Mesenchymal stem cell (in vitro differentiated cells and primary cell): ENCODE measurements around the gene BICC1.

Experiments
- DNase-seq: peaks from one replicate; pipeline ENCODE4 v3.0.0-alpha.2; 2013
- H2AFZ ChIP-seq: one replicate; pipeline ENCODE4 v1.6.1; 2013; ENCODE audit warnings: low read depth, mild to moderate bottlenecking, control low read depth, inconsistent platforms, low read length, moderate library complexity
- H2AK5ac ChIP-seq: 2 replicates; pipeline ENCODE4 v1.6.1; 2013; ENCODE audit warnings: low read length, moderate library complexity, mild to moderate bottlenecking, inconsistent platforms; ENCODE audit not compliant: severe bottlenecking
- H2BK120ac ChIP-seq: one replicate; pipeline ENCODE4 v1.6.1; 2013; ENCODE audit warnings: low read depth, mild to moderate bottlenecking, inconsistent platforms, low read length, moderate library complexity
- H2BK12ac ChIP-seq, 2 experiments: one replicate each; pipeline ENCODE4 v1.6.1; 2013; ENCODE audit warnings: inconsistent platforms in 2 of 2, low read length in 2 of 2, mild to moderate bottlenecking in 2 of 2, moderate library complexity in 2 of 2, control low read depth in 1 of 2
- H2BK15ac ChIP-seq: one replicate; pipeline ENCODE4 v1.6.1; 2013; ENCODE audit warnings: mild to moderate bottlenecking, low read depth, inconsistent platforms; ENCODE audit not compliant: poor library complexity, severe bottlenecking
- H2BK5ac ChIP-seq: 2 replicates; pipeline ENCODE4 v1.6.1; 2013; ENCODE audit warnings: low read depth, mild to moderate bottlenecking, low read length, control low read depth, inconsistent platforms; ENCODE audit not compliant: poor library complexity, severe bottlenecking
- H3K14ac ChIP-seq, 2 experiments: one replicate each; pipeline ENCODE4 v1.6.1; 2013; ENCODE audit warnings: inconsistent platforms in 2 of 2, low read length in 2 of 2, control low read depth in 1 of 2, mild to moderate bottlenecking in 1 of 2, moderate library complexity in 1 of 2
- H3K18ac ChIP-seq, 2 experiments: one replicate each; pipeline ENCODE4 v1.6.1; 2013; ENCODE audit warnings: inconsistent platforms in 2 of 2, low read length in 2 of 2, control low read depth in 1 of 2, low read depth in 1 of 2, mild to moderate bottlenecking in 1 of 2
- H3K23ac ChIP-seq, 2 experiments: one replicate each; pipeline ENCODE4 v1.6.1; 2013; ENCODE audit warnings: inconsistent platforms in 2 of 2, low read length in 2 of 2, mild to moderate bottlenecking in 2 of 2, moderate library complexity in 2 of 2, control low read depth in 1 of 2
- H3K27ac ChIP-seq: 2 replicates; pipeline ENCODE4 v1.5.1; 2013; ENCODE audit warnings: mild to moderate bottlenecking, moderate library complexity, low read length, control low read depth, inconsistent platforms; ENCODE audit not compliant: poor library complexity, severe bottlenecking
- H3K27me3 ChIP-seq, 2 experiments: 2 replicates each; pipeline versions ENCODE4 v1.6.1 to v1.7.0; 2013; ENCODE audit warnings: low read length in 2 of 2, mild to moderate bottlenecking in 2 of 2, moderate library complexity in 2 of 2, control low read depth in 1 of 2, inconsistent platforms in 1 of 2; ENCODE audit not compliant: control insufficient read depth in 1 of 2, insufficient read depth in 1 of 2
- H3K36me3 ChIP-seq, 2 experiments: 2 replicates each; pipeline versions ENCODE4 v1.6.1 to v1.7.0; 2013; ENCODE audit warnings: low read length in 2 of 2, control low read depth in 1 of 2, inconsistent platforms in 1 of 2, low read depth in 1 of 2, mild to moderate bottlenecking in 1 of 2; ENCODE audit not compliant: insufficient read depth in 2 of 2, control insufficient read depth in 1 of 2
- H3K4ac ChIP-seq, 2 experiments: one replicate each; pipeline ENCODE4 v1.6.1; 2013; ENCODE audit warnings: inconsistent platforms in 2 of 2, low read length in 2 of 2, mild to moderate bottlenecking in 2 of 2, moderate library complexity in 2 of 2, control low read depth in 1 of 2, low read depth in 1 of 2
- H3K4me1 ChIP-seq: 2 replicates; pipeline ENCODE4 v1.6.1; 2013; ENCODE audit warnings: low read depth, low read length, control low read depth; ENCODE audit not compliant: control insufficient read depth, insufficient read depth
- H3K4me2 ChIP-seq: 2 replicates; pipeline ENCODE4 v1.6.1; 2013; ENCODE audit warnings: low read length, mild to moderate bottlenecking, inconsistent platforms; ENCODE audit not compliant: poor library complexity, severe bottlenecking
- H3K4me3 ChIP-seq, 2 experiments: 2 replicates each; pipeline versions ENCODE4 v1.5.1 to v1.7.0; 2013; ENCODE audit warnings: low read length in 2 of 2, mild to moderate bottlenecking in 2 of 2, control low read depth in 1 of 2, low read depth in 1 of 2; ENCODE audit not compliant: insufficient read depth in 1 of 2
- H3K79me1 ChIP-seq: replicated peaks from 2 replicates; pipeline ENCODE4 v1.6.1; 2013; ENCODE audit warnings: mild to moderate bottlenecking, control low read depth, low read length, inconsistent platforms; ENCODE audit not compliant: poor library complexity, severe bottlenecking
- H3K9ac ChIP-seq: 2 replicates; pipeline ENCODE4 v1.7.0; 2013; ENCODE audit warnings: mild to moderate bottlenecking, low read length, moderate library complexity
- H3K9me3 ChIP-seq: 2 replicates; pipeline ENCODE4 v1.7.0; 2013; ENCODE audit warnings: mild to moderate bottlenecking, low read length; ENCODE audit not compliant: control insufficient read depth
- H4K8ac ChIP-seq: one replicate; pipeline ENCODE4 v1.6.1; 2013; ENCODE audit warnings: inconsistent platforms, mild to moderate bottlenecking, low read length, moderate library complexity
- H4K91ac ChIP-seq: one replicate; pipeline ENCODE4 v1.6.1; 2013; ENCODE audit warnings: mild to moderate bottlenecking, low read length, inconsistent platforms
- WGBS: methylation state at CpG from one replicate; pipeline ENCODE4 v1.1.7; 2013; ENCODE audit warnings: mixed read lengths; 5-methylcytosine and 5-hydroxymethylcytosine counted together

BICC1 gene

GRCh38 chr10:58486821-58487220 is 25.9 kb upstream of the BICC1 start:
- Histone ChIP-seq H3K23ac (no peak overlapping the region), H3K4me3 (no peak overlapping the region), H2BK12ac (no peak overlapping the region), H3K36me3 (no peaks in the 10 kb centered on the region), H4K91ac (no peak overlapping the region), H3K4me2 (no peak overlapping the region), H3K14ac (no peak overlapping the region), H2BK120ac (no peak overlapping the region), H3K4me1 (no peaks in the 10 kb centered on the region), H3K4ac (no peak overlapping the region), H2BK5ac (no peak overlapping the region), H2BK15ac (no peak overlapping the region), H2AFZ (no peak overlapping the region), H3K9ac (no peak overlapping the region), H4K8ac (no peak overlapping the region), H3K27me3 (no peaks in the 10 kb centered on the region), H3K79me1 (no peaks in the 10 kb centered on the region), H3K9me3 (no peaks in the 10 kb centered on the region), H3K18ac (no peak overlapping the region), H3K27ac (no peak overlapping the region), H2AK5ac (no peak overlapping the region)
- no peak for DNase-seq
- WGBS: no CpG with 5 or more reads among the region's 1 CpG

GRCh38 chr10:58488921-58489320 is 23.8 kb upstream of the BICC1 start:
- Histone ChIP-seq H2BK5ac (no peak overlapping the region), H3K4me3 (no peak overlapping the region), H3K4me1 (no peaks in the 10 kb centered on the region), H4K8ac (no peak overlapping the region), H3K18ac (no peak overlapping the region), H3K23ac (no peak overlapping the region), H4K91ac (no peak overlapping the region), H3K27ac (no peak overlapping the region), H3K27me3 (no peaks in the 10 kb centered on the region), H2AFZ (no peak overlapping the region), H3K4me2 (no peak overlapping the region), H3K9me3 (no peaks in the 10 kb centered on the region), H2AK5ac (no peak overlapping the region), H2BK15ac (no peak overlapping the region), H2BK12ac (no peak overlapping the region), H3K36me3 (no peaks in the 10 kb centered on the region), H3K14ac (no peak overlapping the region), H3K9ac (no peak overlapping the region), H3K4ac (no peak overlapping the region), H2BK120ac (no peak overlapping the region), H3K79me1 (no peaks in the 10 kb centered on the region)
- DNase-seq: no peak
- WGBS: 85% methylated on average over 1 of the region's 2 CpGs

GRCh38 chr10:58502956-58503355 is 9.7 kb upstream of the BICC1 start:
- Histone ChIP-seq H3K4me3 (no peak overlapping the region), H4K8ac (no peak overlapping the region), H3K23ac (no peak overlapping the region), H3K9ac (no peak overlapping the region), H2BK12ac (no peak overlapping the region), H3K4me1 (no peaks in the 10 kb centered on the region), H3K79me1 (no peaks in the 10 kb centered on the region), H2BK5ac (no peak overlapping the region), H3K14ac (no peak overlapping the region), H2BK15ac (no peak overlapping the region), H3K27me3 (no peaks in the 10 kb centered on the region), H3K4ac (no peak overlapping the region), H2AFZ (no peak overlapping the region), H2BK120ac (no peak overlapping the region), H3K27ac (no peak overlapping the region), H3K4me2 (no peak overlapping the region), H4K91ac (no peak overlapping the region), H3K18ac (no peak overlapping the region), H3K9me3 (no peaks in the 10 kb centered on the region), H2AK5ac (no peak overlapping the region), H3K36me3 (no peaks in the 10 kb centered on the region)
- DNase-seq: no peak
- 60% methylated on average over 1 of the region's 1 CpG for WGBS

- Histone ChIP-seq H3K27me3 (no peaks in the 10 kb centered on the region), H3K4me1 (peaks cover 7% of the 10 kb centered on the region), H4K8ac (no peak overlapping the region), H2BK120ac (no peak overlapping the region), H2BK5ac (no peak overlapping the region), H2AFZ (no peak overlapping the region), H2AK5ac (no peak overlapping the region), H2BK15ac (no peak overlapping the region), H2BK12ac (no peak overlapping the region), H3K4ac (no peak overlapping the region), H3K18ac (no peak overlapping the region), H4K91ac (no peak overlapping the region), H3K36me3 (no peaks in the 10 kb centered on the region), H3K27ac (peak overlapping the region; percentile 92), H3K14ac (no peak overlapping the region), H3K79me1 (peaks cover 1% of the 10 kb centered on the region), H3K9me3 (no peaks in the 10 kb centered on the region), H3K4me2 (no peak overlapping the region), H3K23ac (no peak overlapping the region), H3K9ac (no peak overlapping the region), H3K4me3 (no peak overlapping the region)
- no CpG with 5 or more reads among the region's 2 CpGs for WGBS
- DNase-seq: peak; percentile 32
Measured at GRCh38 chr10:58508316-58508715, 4.4 kb upstream of the BICC1 start.
